Vagina (tissue), 2 donors: ENCODE data around the gene BIRC5. TPM values are rescaled to one million over a fixed set of nuclear protein-coding genes. Genes with fewer than 3 reads are reported as not detected.
"Not testable (repeated sequence)": the region's sequence is repeated elsewhere in the genome, so short reads cannot be mapped to it uniquely, and the experiment has no call there.

Source experiments
- DNase-seq, 2 donors: peaks; one replicate each; pipeline ENCODE4 v3.0.0-alpha.2; 2017; ENCODE audit errors: extremely low spot score in 2 of 2
- H3K27ac ChIP-seq: fragments of 200-600 bp; sonication (generic); one replicate; pipeline ENCODE4 v1.5.1; 2019
- H3K27me3 ChIP-seq: fragments of 200-600 bp; sonication (generic); one replicate; pipeline ENCODE4 v1.5.1; 2019
- H3K36me3 ChIP-seq, 2 donors: fragments of 200-600 bp; sonication (generic); one replicate each; pipeline ENCODE4 v1.5.1; 2017 to 2019
- H3K4me1 ChIP-seq: fragments of 200-600 bp; sonication (generic); one replicate; pipeline ENCODE4 v1.5.1; 2019
- H3K4me3 ChIP-seq, 2 donors: fragments of 200-600 bp; sonication (generic); 1 replicate in 1 of 2; 2 replicates in 1 of 2; pipeline ENCODE4 v1.5.1; 2016 to 2019
- H3K9me3 ChIP-seq: fragments of 200-600 bp; sonication (generic); one replicate; pipeline ENCODE4 v1.5.1; 2019
- CTCF ChIP-seq, 3 experiments: fragments of 450-650 bp in 2 of 3; fragments of 200-600 bp in 1 of 3; sonication (generic) in 1 of 3; IDR thresholded peaks; one replicate each; pipeline ENCODE4 v1.5.1; 2017 to 2019; ENCODE audit warnings: antibody characterized with exemption in 3 of 3, mild to moderate bottlenecking in 2 of 3, moderate library complexity in 2 of 3
- POLR2A ChIP-seq, 2 donors: fragments of 450-650 bp; IDR thresholded peaks; one replicate each; pipeline ENCODE4 v1.6.1; 2017; ENCODE audit warnings: antibody characterized with exemption in 2 of 2, mild to moderate bottlenecking in 2 of 2, moderate library complexity in 2 of 2
- POLR2AphosphoS5 ChIP-seq, 2 donors: sonication (generic); formaldehyde crosslinking; IDR thresholded peaks; one replicate each; pipeline ENCODE4 v1.9.0; 2017; ENCODE audit warnings: antibody characterized with exemption in 2 of 2, mild to moderate bottlenecking in 2 of 2, low read depth in 1 of 2; ENCODE audit not compliant: insufficient read depth in 1 of 2
- intact Hi-C: fragments of 100-400 bp; cut with DNase I; formaldehyde crosslinking; loops from one replicate; pipeline ENCODE4 v1.15.1; 2023
- total RNA-seq: library from RNA; depleted of rRNA; stranded (reverse); fragments of >200 nt; gene quantifications from one replicate; pipeline ENCODE4 v1.2.3, GENCODE V29; 2016

BIRC5 gene
- total RNA-seq, 1 donor from 2014 or later, result 3.4 TPM

DNA sequence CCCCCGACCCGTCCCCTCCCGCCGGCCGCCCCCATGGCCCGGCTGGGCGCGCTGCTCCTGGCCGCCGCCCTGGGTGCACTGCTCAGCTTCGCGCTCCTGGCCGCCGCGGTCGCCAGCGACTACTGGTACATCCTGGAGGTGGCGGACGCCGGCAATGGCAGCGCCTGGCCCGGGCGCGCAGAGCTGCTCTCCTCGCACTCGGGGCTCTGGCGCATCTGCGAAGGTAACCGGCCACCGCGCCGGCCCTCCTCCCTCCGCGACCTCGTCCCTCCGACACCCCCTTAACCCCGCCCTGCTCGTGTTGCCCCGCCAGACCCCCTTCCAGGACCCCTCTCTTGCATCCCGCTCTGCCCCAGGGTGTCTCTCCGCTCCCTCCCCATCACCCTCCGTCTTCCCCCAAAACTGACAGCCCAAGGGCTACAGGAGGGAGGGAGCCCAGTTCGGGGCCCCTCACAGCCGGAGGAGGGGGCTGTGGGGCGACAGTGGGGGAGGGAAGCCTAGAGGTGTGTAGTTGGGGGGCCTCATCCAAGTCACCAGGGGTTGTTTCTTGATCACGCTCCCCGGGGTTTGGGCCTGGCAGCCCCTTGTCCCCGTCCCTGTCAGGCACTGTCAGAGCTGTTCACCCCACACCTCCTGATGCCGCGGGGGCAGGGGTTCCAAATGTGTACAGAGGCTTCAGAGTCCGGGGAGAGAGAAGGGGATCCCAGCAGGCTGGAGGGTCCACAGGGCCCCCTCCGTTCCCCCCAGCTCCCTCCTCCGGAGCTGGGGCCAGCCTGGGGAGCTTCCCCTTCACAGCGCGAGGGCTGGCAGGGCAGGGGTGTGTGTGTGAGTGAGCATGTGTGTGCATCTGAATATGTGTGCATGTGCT lies 18.2 kb downstream of the BIRC5 start:
- H3K27ac ChIP-seq, result no peak overlapping the region
- no peak overlapping the region for H3K4me3 ChIP-seq
- H3K36me3 ChIP-seq, result no peaks in the 10 kb centered on the region
- DNase-seq, result no peak
- no peaks in the 10 kb centered on the region for H3K27me3 ChIP-seq
- TF ChIP-seq POLR2AphosphoS5 (IDR thresholded peaks at IDR 0.05; ENCODE audit: insufficient read depth in 1 of 2, low read depth in 1 of 2), result no peak
- no peak for TF ChIP-seq POLR2A (IDR thresholded peaks at IDR 0.05)
- TF ChIP-seq CTCF (IDR thresholded peaks at IDR 0.05), result no peak
- intact Hi-C loops, result no loop called here
- no peaks in the 10 kb centered on the region for H3K9me3 ChIP-seq
- no peaks in the 10 kb centered on the region for H3K4me1 ChIP-seq

DNA sequence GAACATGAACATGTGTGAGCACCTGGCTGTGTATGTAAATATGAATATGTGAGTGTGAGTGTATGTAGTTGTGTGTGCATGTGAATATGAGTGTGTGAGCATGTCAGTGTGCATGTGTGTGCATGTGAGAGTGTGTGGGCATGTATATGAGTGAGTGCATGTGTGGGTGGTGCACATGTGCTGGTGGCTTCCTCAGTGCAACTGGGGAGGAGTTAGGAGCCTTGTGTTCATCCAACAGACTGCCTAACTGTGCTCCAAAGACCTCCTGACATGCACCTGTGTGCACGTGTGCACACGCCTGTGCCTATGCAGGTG lies 18.8 kb downstream of the BIRC5 start:
- H3K9me3 ChIP-seq, result no peaks in the 10 kb centered on the region
- no peaks in the 10 kb centered on the region for H3K27me3 ChIP-seq
- no peaks in the 10 kb centered on the region for H3K4me1 ChIP-seq
- intact Hi-C loops, result no loop called here
- no peak for TF ChIP-seq CTCF (IDR thresholded peaks at IDR 0.05)
- no peak for TF ChIP-seq POLR2A (IDR thresholded peaks at IDR 0.05)
- no peaks in the 10 kb centered on the region for H3K36me3 ChIP-seq
- no peak for DNase-seq
- H3K4me3 ChIP-seq, result no peak overlapping the region
- no peak overlapping the region for H3K27ac ChIP-seq

- no peak for TF ChIP-seq POLR2AphosphoS5 (IDR thresholded peaks at IDR 0.05; ENCODE audit: insufficient read depth in 1 of 2, low read depth in 1 of 2)
- TF ChIP-seq CTCF (IDR thresholded peaks at IDR 0.05), result no peak
- TF ChIP-seq POLR2A (IDR thresholded peaks at IDR 0.05), result no peak
- DNase-seq, result no peak
- H3K4me3 ChIP-seq, result no peak overlapping the region
- H3K27ac ChIP-seq, result no peak overlapping the region
- H3K27me3 ChIP-seq, result no peaks in the 10 kb centered on the region
- H3K36me3 ChIP-seq, result no peaks in the 10 kb centered on the region
- intact Hi-C loops, result no loop called here
- H3K9me3 ChIP-seq, result no peaks in the 10 kb centered on the region
- H3K4me1 ChIP-seq, result no peaks in the 10 kb centered on the region
Measured at GRCh38 chr17:78233678-78234077, 19.6 kb downstream of the BIRC5 start.

GRCh38 chr17:78234261-78234865 lies 20.3 kb downstream of the BIRC5 start:
- H3K36me3 ChIP-seq, result no peaks in the 10 kb centered on the region
- H3K4me1 ChIP-seq, result no peaks in the 10 kb centered on the region
- no peaks in the 10 kb centered on the region for H3K9me3 ChIP-seq
- intact Hi-C loops, result no loop called here
- TF ChIP-seq CTCF (IDR thresholded peaks at IDR 0.05), result no peak
- TF ChIP-seq POLR2A (IDR thresholded peaks at IDR 0.05), result no peak
- TF ChIP-seq POLR2AphosphoS5 (IDR thresholded peaks at IDR 0.05; ENCODE audit: insufficient read depth in 1 of 2, low read depth in 1 of 2), result no peak
- no peak for DNase-seq
- H3K27ac ChIP-seq, result no peak overlapping the region
- no peak overlapping the region for H3K4me3 ChIP-seq
- H3K27me3 ChIP-seq, result no peaks in the 10 kb centered on the region

DNA sequence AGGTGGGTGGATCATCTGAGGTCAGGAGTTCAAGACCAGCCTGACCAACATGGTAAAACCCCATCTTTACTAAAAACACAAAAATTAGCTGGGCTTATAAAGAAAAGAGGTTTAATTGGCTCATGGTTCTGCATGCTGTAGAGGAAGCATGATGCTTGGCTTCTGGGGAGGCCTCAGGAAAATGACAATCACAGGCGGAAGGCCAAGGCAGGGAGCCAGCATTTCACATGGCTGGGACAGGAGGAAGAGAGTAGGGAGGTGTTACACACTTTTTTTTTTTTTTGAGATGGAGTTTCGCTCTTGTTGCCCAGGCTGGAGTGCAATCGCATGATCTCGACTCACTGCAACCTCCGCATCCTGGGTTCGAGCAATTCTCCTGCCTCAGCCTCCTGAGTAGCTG lies 21.0 kb downstream of the BIRC5 start:
- H3K27ac ChIP-seq, H3K4me3 ChIP-seq, DNase-seq, intact Hi-C loops, H3K27me3 ChIP-seq, H3K4me1 ChIP-seq, H3K9me3 ChIP-seq, H3K36me3 ChIP-seq: not testable (repeated sequence)
